Thymus (tissue), 11 donors: Measurements from ENCODE around the gene TRIM63. TPM values are rescaled to one million over a fixed set of nuclear protein-coding genes. Genes with fewer than 3 reads are reported as not detected.

ENCODE experiments used
- DNase-seq, 9 donors: peaks; one replicate each; pipeline ENCODE4 v3.0.0-alpha.2; 2013; ENCODE audit warnings: low spot score in 9 of 9, low read depth in 6 of 9, missing footprints in 1 of 9
- H3K27ac ChIP-seq, 2 donors: one replicate each; pipeline ENCODE4 v1.5.1; 2013; ENCODE audit warnings: control low read depth in 1 of 2, low read depth in 1 of 2, low read length in 1 of 2, mild to moderate bottlenecking in 1 of 2, moderate library complexity in 1 of 2
- H3K27me3 ChIP-seq, 2 donors: one replicate each; pipeline ENCODE4 v1.5.1; 2013; ENCODE audit warnings: low read length in 1 of 2; ENCODE audit not compliant: control insufficient read depth in 2 of 2, insufficient read depth in 1 of 2
- H3K36me3 ChIP-seq, 2 donors: one replicate each; pipeline ENCODE4 v1.5.1; 2013; ENCODE audit warnings: low read length in 1 of 2, mild to moderate bottlenecking in 1 of 2, moderate library complexity in 1 of 2; ENCODE audit not compliant: control insufficient read depth in 2 of 2, insufficient read depth in 2 of 2
- H3K4me1 ChIP-seq, 2 donors: one replicate each; pipeline ENCODE4 v1.5.1; 2013; ENCODE audit warnings: low read length in 2 of 2; ENCODE audit not compliant: control insufficient read depth in 2 of 2, insufficient read depth in 2 of 2
- H3K4me3 ChIP-seq, 2 donors: one replicate each; pipeline ENCODE4 v1.5.1; 2013; ENCODE audit warnings: low read length in 2 of 2, control low read depth in 1 of 2, mild to moderate bottlenecking in 1 of 2
- H3K9me3 ChIP-seq, 2 donors: one replicate each; pipeline ENCODE4 v1.5.1; 2013; ENCODE audit warnings: low read length in 1 of 2, mild to moderate bottlenecking in 1 of 2; ENCODE audit not compliant: control insufficient read depth in 2 of 2, insufficient read depth in 1 of 2
- WGBS: extraction: QIAGEN DNeasy Blood & Tissue Kit; methylation state at CpG from one replicate; pipeline ENCODE4 v1.1.7; 2013; 5-methylcytosine and 5-hydroxymethylcytosine counted together
- polyA plus RNA-seq: library from polyadenylated mRNA; stranded (reverse); fragments of 200-250 nt; gene quantifications from one replicate; pipeline ENCODE4 v1.2.3, GENCODE V29; 2013
- total RNA-seq: library from RNA; stranded (reverse); fragments of 120-200 nt; gene quantifications from one replicate; pipeline ENCODE4 v1.2.4, GENCODE V29; 2013
- donor health status: healthy.

The TRIM63 gene
- total and polyA plus RNA-seq, 2 donors, result 0.09 to 1.0 TPM

GRCh38 chr1:26009796-26010447 is 57.5 kb downstream of the TRIM63 start:
- Histone ChIP-seq H3K36me3 (no peaks in the 10 kb centered on the region), H3K27ac (no peak overlapping the region), H3K27me3 (no peaks in the 10 kb centered on the region), H3K4me1 (peaks cover 0 to 18% of the 10 kb centered on the region in 2 donors), H3K9me3 (no peaks in the 10 kb centered on the region), H3K4me3 (no peak overlapping the region)
- 80% methylated on average over 6 of the region's 6 CpGs for WGBS
- no peak for DNase-seq

- Histone ChIP-seq H3K36me3 (no peaks in the 10 kb centered on the region), H3K9me3 (no peaks in the 10 kb centered on the region), H3K4me1 (peaks cover 0 to 9% of the 10 kb centered on the region in 2 donors), H3K27ac (no peak overlapping the region), H3K4me3 (no peak overlapping the region), H3K27me3 (no peaks in the 10 kb centered on the region)
- 97% methylated on average over 16 of the region's 16 CpGs for WGBS
- no peak for DNase-seq
Observed at GRCh38 chr1:26006710-26007109, 60.7 kb downstream of the TRIM63 start.

GRCh38 chr1:26005434-26006105 is 61.9 kb downstream of the TRIM63 start:
- Histone ChIP-seq H3K9me3 (no peaks in the 10 kb centered on the region), H3K4me3 (no peak overlapping the region), H3K4me1 (peaks cover 0 to 9% of the 10 kb centered on the region in 2 donors), H3K27me3 (no peaks in the 10 kb centered on the region), H3K27ac (no peak overlapping the region), H3K36me3 (no peaks in the 10 kb centered on the region)
- no peak for DNase-seq
- WGBS, result 92% methylated on average over 4 of the region's 4 CpGs

GRCh38 chr1:26003756-26004155 is 63.7 kb downstream of the TRIM63 start:
- DNase-seq, result no peak
- Histone ChIP-seq H3K9me3 (no peaks in the 10 kb centered on the region), H3K36me3 (no peaks in the 10 kb centered on the region), H3K27me3 (no peaks in the 10 kb centered on the region), H3K4me1 (peaks cover under 1 to 14% of the 10 kb centered on the region in 2 donors), H3K27ac (no peak overlapping the region), H3K4me3 (no peak overlapping the region)
- WGBS, result 92% methylated on average over 2 of the region's 2 CpGs

GRCh38 chr1:26003262-26003661 is 64.2 kb downstream of the TRIM63 start:
- 98% methylated on average over 4 of the region's 4 CpGs for WGBS
- Histone ChIP-seq H3K4me1 (peaks cover 5 to 18% of the 10 kb centered on the region in 2 donors), H3K4me3 (no peak overlapping the region), H3K27me3 (no peaks in the 10 kb centered on the region), H3K36me3 (no peaks in the 10 kb centered on the region), H3K27ac (no peak overlapping the region), H3K9me3 (no peaks in the 10 kb centered on the region)
- DNase-seq, result no peak

Other genes starting within 250 kb of the TRIM63 start
- 21.5 TPM for gene MTFR1L, start 247.7 kb downstream of the TRIM63 start, total RNA-seq
- gene MTFR1L, start 247.7 kb downstream of the TRIM63 start, polyA plus RNA-seq, result 53.9 TPM
- 4.5 TPM for gene AUNIP, start 208.2 kb downstream of the TRIM63 start, total RNA-seq
- gene AUNIP, start 208.2 kb downstream of the TRIM63 start, polyA plus RNA-seq, result 0.59 TPM
- 2.5 TPM for gene PAQR7, start 191.9 kb downstream of the TRIM63 start, total RNA-seq
- gene PAQR7, start 191.9 kb downstream of the TRIM63 start, polyA plus RNA-seq, result 2.9 TPM
- 1,468 TPM for gene STMN1, start 161.2 kb downstream of the TRIM63 start, total RNA-seq
- gene STMN1, start 161.2 kb downstream of the TRIM63 start, polyA plus RNA-seq, result 472 TPM
- 73.1 TPM for gene PAFAH2, start 69.6 kb downstream of the TRIM63 start, total RNA-seq
- gene PAFAH2, start 69.6 kb downstream of the TRIM63 start, polyA plus RNA-seq, result 28.2 TPM
- 0.09 TPM for gene EXTL1, start 45.9 kb downstream of the TRIM63 start, total RNA-seq
- 0.14 TPM for gene EXTL1, start 45.9 kb downstream of the TRIM63 start, polyA plus RNA-seq
- 0.05 TPM for gene SLC30A2, start 21.5 kb downstream of the TRIM63 start, total RNA-seq
- 0.41 TPM for gene SLC30A2, start 21.5 kb downstream of the TRIM63 start, polyA plus RNA-seq
- gene PDIK1L, start 44.2 kb upstream of the TRIM63 start, total RNA-seq, result 11.9 TPM
- gene PDIK1L, start 44.2 kb upstream of the TRIM63 start, polyA plus RNA-seq, result 6.1 TPM
- 0.38 TPM for gene FAM110D, start 91.4 kb upstream of the TRIM63 start, total RNA-seq
- 2.4 TPM for gene FAM110D, start 91.4 kb upstream of the TRIM63 start, polyA plus RNA-seq
- not detected for gene C1orf232, start 101.3 kb upstream of the TRIM63 start, total RNA-seq
- not detected for gene C1orf232, start 101.3 kb upstream of the TRIM63 start, polyA plus RNA-seq
- 17.4 TPM for gene ZNF593, start 102.3 kb upstream of the TRIM63 start, total RNA-seq
- gene ZNF593, start 102.3 kb upstream of the TRIM63 start, polyA plus RNA-seq, result 79.0 TPM
- not detected for gene ZNF593OS, start 104.2 kb upstream of the TRIM63 start, total RNA-seq
- gene ZNF593OS, start 104.2 kb upstream of the TRIM63 start, polyA plus RNA-seq, result 0.87 TPM
- 1.1 TPM for gene CNKSR1, start 109.9 kb upstream of the TRIM63 start, total RNA-seq
- 9.5 TPM for gene CNKSR1, start 109.9 kb upstream of the TRIM63 start, polyA plus RNA-seq
- not detected for gene CATSPER4, start 123.0 kb upstream of the TRIM63 start, total RNA-seq
- 0.07 TPM for gene CATSPER4, start 123.0 kb upstream of the TRIM63 start, polyA plus RNA-seq
- gene CEP85, start 166.6 kb upstream of the TRIM63 start, total RNA-seq, result 18.7 TPM
- 9.7 TPM for gene CEP85, start 166.6 kb upstream of the TRIM63 start, polyA plus RNA-seq
- 43.3 TPM for gene SH3BGRL3, start 212.5 kb upstream of the TRIM63 start, total RNA-seq
- 261 TPM for gene SH3BGRL3, start 212.5 kb upstream of the TRIM63 start, polyA plus RNA-seq
- 12.7 TPM for gene UBXN11, start 239.0 kb upstream of the TRIM63 start, total RNA-seq
- gene UBXN11, start 239.0 kb upstream of the TRIM63 start, polyA plus RNA-seq, result 42.7 TPM